Activated effector memory CD4-positive, alpha-beta T cell treated with Interleukin-2 at 50 U/mL for 16 hours (primary cell): ENCODE data around the gene SYNDIG1.
"Not testable (repeated sequence)": the region's sequence is repeated elsewhere in the genome, so short reads cannot be mapped to it uniquely, and the experiment has no call there.

ENCODE experiments used
- DNase-seq: peaks from one replicate; pipeline ENCODE4 v3.0.0-alpha.2; 2020

Gene SYNDIG1

DNA sequence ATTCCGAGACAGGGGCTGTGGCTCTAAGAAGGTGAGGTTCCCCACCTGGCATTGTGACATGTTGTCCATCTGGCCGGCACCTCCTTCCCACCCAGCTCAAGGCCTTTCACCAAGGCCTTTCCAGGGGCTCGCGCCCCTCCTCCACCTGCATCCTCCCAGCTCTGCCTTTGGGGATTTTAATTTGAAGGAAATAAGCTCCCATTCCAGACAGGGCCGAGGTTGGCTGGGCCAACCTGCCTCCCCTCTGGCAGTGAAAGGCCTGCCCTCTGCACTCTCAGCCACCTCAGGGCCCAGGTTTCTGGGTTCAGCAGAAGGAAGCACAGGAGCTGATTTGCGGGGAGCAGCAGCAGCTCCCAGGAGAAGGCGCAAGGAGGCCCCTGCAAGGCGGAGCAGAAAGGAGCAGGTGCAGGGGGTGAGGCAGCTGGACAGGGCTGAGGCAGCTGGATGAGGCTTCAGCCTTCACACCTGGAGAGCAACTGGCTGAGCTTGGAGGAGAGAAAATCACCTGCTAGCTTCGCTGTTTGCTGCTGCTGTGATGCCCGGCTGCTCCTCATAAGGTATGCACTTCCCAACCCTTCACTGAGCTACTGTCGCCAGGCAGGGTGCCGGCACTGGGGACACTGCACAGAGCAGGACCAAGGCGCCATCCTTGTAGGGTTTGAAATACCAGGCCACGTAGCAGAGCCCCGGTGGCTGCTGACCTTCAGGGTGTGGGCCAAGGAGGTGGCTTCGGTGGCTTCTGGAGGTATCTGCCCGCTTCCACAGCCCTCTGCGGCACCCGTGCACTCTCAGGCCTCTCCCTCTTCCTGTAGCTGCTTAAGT is 147.0 kb downstream of the SYNDIG1 start:
- DNase-seq = no peak

DNA sequence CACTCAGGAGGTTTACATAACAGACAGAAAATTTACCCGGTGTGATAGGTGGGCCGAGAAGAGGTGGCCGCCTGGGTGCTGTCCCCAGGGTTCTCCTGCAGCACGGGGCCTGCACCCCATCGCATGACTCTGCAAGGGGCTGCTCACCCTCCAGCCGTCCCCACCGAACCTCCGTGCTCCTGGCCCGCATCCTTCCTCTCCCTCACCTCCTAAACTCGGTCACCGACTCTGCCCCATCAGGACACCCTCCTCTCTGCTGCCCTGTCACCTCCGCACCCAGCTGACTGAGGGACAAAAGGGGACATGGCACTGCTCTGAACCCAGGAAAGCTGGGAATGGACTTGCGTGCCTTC is 147.6 kb downstream of the SYNDIG1 start:
- DNase-seq = no peak

DNA sequence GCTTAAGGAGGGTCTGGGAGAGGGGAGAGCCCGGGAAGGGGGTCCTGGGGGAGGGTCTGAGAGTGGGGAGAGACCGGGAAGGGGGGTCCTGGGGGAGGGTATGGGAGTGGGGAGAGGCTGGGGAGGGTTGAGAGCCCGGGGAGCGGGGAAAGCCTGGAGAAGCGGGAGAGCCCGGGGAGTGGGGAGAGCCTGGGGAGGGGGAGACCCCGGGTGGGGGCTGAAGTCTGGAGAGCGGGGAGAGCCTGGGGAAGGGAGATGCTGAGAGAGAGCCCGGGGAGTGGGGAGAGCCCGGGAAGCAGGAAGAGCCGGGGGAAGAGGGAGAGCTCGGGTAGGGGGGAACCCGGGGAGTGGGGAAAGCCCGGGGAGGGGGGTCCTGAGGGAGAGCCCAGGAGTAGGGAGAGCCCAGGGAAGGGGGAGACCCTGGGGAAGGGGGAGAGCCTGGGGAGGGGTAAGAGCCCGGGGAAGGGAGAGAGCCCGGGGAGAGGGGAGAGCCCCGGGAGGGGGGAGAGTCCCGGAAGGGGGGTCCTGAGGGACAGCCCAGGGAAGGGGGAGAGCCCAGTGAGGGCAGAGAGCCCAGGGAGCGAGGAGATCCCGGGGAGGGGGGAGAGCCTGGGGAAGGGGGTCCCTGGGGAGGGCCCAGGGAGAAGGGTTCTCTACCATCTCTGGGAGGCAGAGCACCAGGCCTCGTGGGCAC is 148.5 kb downstream of the SYNDIG1 start:
- no peak for DNase-seq

DNA sequence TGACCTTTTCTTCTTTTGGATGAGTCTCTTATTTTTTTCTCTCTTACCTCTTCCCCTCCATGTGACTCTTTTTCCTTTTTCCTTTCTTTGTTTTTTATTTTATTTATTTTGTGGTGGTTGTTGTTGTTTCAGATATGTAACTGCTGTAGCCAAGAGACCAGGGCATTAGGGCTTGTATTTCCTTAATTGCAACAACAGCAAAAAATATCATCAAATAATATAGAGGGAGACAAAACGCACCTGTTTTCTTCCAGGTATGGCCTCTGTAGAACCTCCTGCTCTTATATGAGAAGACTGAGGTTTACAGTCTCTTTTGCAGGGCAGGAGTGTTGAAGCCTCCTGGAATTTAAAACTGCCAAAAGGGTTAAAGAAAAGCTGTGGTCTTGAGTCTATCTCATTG is 149.3 kb downstream of the SYNDIG1 start:
- no peak for DNase-seq

DNA sequence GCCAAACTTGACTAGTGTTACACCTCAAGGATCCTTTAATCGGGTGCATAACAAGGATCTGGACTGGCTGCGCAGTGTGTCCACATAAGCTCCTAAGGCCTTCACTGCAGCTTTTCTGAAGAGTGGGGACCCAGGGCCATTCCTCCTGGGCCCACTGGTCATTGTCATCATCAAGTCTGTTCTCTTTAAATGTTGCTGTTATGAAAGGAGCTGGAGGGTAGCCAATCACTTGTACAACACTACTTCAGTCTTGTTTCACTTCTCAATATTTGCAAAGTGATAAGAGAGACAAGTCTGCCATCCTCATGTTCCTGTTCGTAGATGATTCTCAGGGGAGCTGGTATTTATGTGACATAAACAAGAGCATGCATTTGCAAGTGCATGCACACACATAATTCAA is 149.8 kb downstream of the SYNDIG1 start:
- DNase-seq = no peak

DNA sequence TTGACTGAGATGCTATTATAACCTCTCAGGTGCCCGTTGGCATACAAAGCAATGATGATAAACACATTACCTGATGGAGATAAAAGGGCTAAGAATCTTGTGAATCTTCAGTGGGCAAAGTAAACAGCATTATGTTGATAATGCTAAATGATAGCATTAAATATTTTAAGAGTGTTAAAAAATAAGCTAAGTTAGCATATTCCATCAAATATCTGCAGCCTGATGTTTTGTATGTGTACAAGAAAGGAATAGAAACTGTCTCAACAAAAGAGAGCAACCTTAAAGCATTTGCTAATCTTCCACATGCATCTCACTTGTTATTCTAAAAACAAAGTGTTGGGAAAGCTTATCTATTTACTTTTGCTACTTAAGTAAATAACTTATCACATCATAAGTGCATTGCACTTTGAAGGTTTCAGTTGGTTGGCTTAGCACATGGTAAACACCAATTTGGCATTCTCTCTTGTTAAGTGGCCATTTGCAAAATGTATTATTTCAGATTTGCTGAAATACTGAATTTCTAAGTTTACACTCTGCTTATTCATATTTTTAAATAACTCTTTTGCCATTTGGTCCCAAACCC is 151.6 kb downstream of the SYNDIG1 start:
- no peak for DNase-seq

DNA sequence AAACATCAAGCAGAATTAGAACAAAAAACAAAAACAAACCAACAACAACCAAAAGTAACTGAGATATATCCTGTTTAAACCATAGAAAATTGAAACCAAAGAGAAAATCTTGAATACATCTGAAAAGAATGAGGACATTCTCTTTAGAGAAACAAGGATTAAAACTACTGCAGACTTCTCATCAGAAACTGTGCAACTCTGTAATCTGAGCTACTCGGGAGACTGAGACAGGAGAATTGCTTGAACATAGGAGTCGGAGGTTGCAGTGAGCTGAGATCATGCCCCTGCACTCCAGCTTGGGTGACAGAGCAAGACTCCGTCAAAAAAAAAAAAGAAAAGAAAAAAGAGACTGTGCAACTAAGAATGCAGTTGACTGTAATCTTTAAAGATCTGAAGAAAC is 153.4 kb downstream of the SYNDIG1 start:
- DNase-seq = no peak

DNA sequence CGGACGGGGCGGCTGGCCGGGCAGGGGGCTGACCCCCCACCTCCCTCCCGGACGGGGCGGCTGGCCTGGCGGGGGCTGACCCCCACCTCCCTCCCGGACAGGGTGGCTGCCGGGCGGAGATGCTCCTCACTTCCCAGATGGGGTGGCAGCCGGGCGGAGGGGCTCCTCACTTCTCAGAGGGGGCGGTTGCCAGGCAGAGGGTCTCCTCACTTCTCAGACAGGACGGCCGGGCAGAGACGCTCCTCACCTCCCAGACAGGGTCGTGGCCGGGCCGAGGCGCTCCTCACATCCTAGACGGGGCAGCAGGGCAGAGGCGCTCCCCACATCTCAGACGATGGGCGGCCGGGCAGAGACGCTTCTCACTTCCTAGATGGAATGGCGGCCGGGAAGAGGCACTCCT is 156.7 kb downstream of the SYNDIG1 start:
- not testable (repeated sequence) for DNase-seq

DNA sequence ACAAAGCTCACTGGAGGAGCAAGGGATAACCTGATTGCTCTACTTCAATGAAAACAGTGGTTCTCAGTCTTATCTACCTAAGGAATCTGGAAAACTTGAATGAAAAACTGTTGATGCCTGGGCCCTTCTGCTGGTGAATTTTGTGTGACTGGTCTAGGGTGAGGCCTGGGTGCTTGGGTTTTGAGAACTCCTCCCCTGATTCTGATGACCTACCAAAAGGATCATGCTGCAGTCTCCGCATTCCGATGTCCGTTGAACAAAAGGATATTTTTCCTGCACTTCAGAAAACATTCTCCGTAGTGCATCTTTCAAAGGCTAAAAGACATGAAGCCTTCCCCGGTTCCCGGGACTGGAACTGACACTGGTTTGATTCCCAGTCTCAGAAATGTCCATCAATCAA is 157.9 kb downstream of the SYNDIG1 start:
- DNase-seq = no peak

DNA sequence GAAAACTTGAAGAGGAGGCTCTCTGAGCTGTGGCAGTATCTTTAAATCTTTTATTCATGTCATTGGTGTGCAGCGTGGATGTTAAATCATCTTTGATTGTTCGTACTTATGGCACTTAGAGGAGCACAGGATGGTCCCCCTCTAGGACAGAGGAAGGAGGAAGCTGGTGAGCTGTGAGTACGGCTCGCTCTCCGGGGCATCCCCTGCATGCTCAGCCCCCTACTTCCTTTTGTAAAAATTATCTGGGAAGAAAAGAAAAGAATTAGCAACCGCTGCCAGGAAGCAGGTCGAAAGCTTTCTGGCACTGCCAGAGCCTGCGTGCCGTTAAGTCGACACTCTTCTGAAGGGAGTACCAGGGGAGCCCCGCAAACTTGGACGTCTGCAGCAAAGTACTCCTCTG is 158.5 kb downstream of the SYNDIG1 start:
- no peak for DNase-seq

DNA sequence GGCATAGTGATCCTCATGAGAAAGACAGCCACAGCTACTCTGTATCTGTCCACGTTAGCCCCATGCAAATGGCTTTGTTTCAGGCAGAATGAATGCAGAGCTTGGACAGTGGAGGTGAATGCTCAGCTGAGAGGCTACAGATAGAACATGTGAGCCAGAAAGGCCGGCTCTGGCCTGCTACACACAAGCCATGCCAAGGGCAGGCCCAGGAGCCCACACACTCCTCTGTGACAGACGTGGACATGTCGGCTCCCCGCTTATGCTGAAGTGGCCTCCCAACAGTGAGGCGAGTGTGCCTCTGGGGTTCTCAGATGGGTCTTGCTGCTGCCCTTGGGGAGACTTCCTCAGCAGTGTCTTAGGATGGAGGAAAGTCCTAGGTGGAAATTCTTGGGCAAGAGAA is 159.6 kb downstream of the SYNDIG1 start:
- no peak for DNase-seq

DNA sequence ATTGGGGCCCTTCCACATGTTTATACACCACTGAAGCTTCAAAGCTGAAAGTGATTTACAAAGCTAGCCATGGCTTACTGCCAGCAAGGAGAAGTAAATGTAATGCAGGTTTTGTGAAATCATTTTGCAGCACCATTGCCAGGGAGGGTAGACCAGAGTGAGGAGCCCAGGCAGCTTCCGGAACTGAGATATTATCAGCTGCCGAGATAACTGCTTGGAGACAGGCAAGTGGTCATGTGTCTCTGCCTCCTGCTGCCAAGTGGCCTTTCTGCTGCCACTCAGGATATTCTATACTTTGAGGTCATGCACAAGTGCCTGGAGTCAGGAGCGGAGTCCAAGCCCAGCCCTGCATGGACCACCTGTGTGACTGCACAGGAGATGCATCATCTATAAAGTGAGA is 160.2 kb downstream of the SYNDIG1 start:
- DNase-seq = no peak

DNA sequence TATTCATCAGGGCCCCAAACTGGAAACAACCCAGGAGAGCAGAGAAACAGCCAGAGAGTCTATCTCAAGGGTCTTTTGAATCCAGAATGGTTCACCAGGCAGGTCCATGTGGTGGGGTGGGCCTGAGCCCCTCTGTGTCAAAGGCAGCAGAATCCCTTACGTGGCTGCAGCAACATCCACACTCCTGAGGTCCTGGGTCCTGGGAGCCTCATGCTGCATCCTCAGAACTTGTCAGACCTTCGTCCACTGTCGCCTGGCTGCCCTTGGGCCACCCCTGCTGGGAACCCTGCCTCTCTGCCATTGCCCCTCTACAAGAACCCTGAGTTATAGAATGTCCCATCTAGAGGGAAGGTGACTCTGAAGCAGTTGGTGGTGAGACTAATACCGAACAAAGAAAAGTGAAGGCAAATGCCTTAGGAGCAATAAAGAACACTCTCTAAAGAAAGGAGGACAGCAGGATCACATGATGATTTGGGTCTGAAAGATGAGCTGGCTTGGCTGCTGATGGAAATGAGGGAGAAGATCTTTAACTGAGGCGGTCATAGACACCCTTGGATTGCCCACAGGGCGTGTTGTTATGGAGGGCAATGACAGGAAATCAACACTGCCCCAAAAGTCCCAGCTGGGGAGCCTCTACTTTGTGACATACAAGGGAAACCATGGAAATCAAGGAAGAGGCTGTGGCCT is 161.2 kb downstream of the SYNDIG1 start:
- no peak for DNase-seq

DNA sequence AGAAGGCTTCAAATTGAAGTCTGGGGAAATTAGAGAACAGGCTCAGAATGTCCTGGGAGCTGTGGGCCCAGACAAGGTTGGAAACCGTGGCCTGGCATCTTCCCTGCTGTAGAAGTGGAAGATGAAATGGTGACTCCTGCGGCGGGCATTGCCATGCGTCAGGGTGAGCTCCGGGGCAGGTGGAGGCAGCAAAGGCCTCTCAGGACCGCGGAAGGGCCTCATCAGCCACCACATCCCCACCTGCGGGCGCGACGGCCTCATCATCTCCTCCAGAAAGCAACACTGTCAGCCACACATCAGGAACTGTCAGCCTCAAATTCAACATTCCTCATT is 161.7 kb downstream of the SYNDIG1 start:
- DNase-seq = no peak

DNA sequence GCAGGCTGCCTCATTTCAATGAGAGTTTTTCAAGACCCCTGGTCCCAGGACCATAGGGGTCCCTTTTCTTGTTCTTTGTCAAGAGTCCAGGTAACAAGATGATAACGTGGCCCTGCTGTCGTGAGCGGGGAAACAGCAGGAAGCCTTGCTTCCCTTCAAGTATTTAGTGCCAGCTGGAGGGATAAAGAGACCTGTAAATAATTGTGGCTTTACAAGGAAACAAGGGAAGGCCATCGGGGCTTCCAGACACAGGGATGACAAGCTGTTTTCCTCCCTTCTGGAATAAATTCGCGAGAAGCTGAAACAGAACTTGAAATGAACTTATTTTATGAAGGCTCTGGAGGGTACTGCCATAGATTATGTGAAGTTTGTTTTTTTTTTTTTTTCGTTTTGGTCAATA is 163.2 kb downstream of the SYNDIG1 start:
- DNase-seq = no peak

DNA sequence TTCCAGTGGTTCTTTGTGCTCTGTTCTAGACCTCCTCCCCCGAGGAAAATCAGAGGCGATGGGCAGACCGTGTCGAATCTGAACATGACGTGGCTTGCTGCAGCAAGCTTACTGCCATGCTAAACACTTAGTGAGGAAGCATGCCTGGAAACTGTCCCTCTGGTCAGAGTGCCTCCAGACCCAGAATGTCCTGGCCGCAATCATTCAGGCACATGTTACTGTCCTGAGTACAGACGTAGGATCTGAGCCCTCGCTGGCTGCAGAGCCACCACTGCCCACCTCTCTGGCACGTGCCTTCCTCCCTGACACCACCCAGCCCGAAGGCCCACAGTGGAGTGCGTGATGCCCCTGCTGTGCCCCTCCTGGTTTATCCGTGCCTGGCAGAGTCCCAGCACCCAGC is 163.6 kb downstream of the SYNDIG1 start:
- no peak for DNase-seq

DNA sequence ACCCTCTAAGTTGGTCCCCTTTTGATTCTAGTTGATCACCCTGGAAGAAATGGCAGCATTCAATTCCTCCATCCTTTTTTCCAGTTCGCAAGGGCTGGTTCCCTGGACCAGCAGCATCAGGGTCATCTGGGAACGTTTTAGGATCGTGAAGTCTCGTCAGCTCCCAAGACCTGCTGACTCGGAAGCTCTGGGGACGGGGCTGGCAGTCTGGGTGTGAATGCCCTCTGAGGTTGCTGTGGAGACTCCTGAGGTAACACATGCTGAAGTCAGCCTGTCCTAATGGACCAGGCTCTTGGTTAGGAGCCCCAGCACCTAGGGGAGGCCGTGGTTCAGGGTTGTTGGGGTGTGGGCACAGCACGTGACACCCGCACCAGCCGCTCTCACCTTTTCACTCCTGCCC is 164.1 kb downstream of the SYNDIG1 start:
- no peak for DNase-seq

DNA sequence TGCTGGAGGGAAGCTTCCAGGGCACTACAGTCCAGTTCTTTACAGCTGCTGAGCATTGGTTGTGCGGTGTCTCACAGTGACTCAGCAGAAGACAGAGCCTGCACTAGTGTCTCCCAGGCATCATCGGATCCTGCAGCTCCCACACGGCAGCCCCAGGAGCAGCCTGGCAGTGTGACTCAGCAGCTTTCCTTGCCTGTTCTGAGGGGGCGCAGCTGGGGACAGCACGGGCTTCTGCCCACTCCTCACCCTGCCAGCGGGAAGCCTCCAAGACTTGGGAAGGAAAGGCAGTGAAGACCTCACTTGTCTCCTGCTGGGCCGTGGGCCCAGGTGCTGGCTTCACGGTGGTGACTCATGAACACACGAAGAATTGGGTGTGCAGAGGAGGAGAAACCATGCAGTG is 165.4 kb downstream of the SYNDIG1 start:
- DNase-seq = no peak

DNA sequence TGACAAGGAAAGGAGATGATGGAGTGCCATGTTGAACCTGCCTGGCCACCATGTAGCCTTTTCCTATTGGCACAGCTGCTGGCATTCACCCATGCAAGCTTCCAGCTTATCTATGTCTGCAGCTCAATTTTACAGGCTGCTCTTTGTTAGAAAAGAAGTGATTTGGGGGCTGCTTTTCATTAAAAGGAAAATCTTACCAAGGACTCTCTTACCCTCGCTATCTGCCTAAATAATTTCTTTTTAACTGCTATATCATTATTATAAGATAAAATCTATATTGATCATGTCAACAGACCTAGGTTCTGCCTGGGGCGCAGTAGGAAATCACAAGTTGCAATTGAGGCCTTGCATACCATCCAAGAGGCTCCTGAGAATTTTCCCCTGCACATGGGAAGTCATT is 167.2 kb downstream of the SYNDIG1 start:
- DNase-seq = no peak

DNA sequence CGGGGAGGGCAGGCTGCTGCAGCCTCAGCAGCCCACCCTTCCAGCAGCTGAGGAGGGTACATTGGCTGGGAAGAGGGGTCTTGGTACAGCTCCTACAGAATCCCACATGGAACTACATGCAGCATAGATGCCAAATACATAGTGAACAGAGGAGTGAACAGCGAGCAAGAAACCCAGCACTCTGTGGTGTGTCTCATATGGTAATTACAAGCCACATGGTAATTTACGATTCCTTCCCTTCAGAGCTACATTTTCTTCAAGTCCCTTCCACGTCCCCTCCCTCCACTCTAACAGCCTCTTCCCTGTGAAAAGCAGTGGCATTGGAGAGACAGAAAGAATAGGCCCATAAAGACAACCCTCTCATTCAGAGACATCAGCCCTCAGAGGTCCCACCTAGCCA is 167.7 kb downstream of the SYNDIG1 start:
- no peak for DNase-seq

DNA sequence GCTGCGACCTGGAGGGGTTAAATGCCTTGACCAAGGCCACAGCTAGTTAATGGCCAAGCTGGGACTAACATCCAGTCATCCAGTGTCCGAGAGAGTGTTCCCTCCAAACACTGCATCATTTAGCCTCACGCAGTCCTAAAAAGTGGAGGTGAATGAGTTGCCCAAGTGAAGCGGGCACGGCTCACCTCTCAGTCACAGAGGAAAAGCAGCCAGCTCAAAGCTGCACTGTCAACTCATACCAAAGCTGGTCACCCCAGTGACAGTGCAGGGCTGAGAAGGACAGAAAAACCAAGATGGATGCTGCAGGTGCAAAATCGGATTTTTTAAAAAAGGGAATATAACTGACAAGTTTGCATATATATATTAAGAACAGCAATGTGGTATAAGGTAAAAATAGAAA is 168.5 kb downstream of the SYNDIG1 start:
- no peak for DNase-seq

DNA sequence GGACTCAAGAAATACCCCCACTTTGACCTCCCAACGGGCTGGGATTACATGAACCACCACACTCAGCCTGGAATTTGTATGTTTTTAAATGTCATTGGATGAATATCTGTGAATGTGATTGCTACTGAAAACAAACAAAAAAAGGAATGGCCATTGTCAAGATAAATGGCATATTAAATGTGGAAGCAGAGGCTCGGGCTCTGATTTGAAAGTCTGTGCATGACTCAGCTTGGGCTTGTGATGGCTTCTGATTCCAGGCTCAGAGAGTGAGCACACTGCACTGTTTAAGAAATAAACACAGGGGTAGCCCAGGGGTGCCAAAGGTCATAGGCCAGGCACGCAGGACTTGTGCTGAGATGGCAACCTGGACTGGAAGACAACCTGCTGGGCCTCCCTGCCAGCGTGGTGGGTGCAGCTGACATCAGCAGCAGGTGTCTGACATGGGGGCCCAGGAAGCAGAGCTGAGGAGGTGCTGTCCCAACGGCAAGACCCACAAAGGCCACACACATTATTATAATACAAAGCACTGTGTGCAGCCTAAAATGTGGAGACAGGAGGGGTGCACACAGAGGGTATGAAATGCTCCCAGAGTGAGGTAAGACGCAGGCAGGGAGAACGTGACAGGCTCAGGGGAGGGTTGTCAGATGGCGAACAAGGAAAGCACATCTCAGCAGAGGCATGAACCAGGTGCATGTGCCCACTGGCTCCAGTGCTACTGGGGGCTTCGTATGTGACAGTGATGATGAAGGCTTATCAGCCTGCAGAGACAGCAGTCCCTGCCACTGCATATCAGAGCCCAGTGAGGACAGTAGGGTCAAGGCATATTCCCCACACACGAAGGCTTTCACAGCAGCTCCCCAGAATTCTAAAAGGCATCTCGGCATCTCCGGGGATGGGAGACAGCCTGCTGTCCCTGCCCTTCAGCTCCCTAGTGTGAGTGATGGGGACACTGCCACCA is 169.4 kb downstream of the SYNDIG1 start:
- no peak for DNase-seq

DNA sequence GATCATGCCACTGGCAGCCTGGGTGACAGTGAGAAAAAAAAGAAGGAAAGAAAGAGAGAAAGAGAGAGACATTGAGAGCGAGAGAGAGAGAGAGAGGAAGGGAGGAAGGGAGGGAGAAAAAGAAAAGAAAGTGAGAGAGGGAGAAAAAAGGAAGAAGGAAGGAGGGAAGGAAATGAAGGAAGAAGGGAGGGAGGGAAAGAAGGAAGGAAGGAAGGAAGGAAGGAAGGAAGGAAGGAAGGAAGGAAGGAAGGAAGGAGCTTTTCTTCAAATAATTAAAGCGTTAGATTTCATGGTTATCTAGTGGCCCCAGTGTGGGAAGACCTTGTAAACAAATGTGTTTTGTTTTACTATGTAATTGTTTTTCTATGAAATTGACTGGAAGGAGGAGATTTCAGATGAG is 170.8 kb downstream of the SYNDIG1 start:
- DNase-seq = no peak
